ENCODE measurements around the gene VTA1. TPM values are rescaled to one million over a fixed set of nuclear protein-coding genes. Genes with fewer than 3 reads are reported as not detected.
"Not testable (repeated sequence)": the region's sequence is repeated elsewhere in the genome, so short reads cannot be mapped to it uniquely, and the experiment has no call there.

VTA1 gene
- total and polyA plus RNA-seq, 4 donors: 20.1 to 29.9 (median 25.7) TPM

GRCh38 chr6:142130814-142131213, 16.2 kb upstream of the VTA1 start:
- no peak overlapping the region for H3K4me3 ChIP-seq (ENCODE audit: low read length in 2 of 2)
- intact Hi-C loops (cut with DNase I): no loop called here
- ATAC-seq (ENCODE audit: low FRiP score): no peak
- H3K9me3 ChIP-seq (ENCODE audit: control insufficient read depth, low read length): peaks cover 2% of the 10 kb centered on the region
- no peaks in the 10 kb centered on the region for H3K36me3 ChIP-seq (ENCODE audit: control insufficient read depth in 1 of 2, insufficient read depth in 2 of 2, low read length in 1 of 2)
- no peaks in the 10 kb centered on the region for H3K27me3 ChIP-seq (ENCODE audit: control insufficient read depth in 1 of 2, insufficient read depth in 2 of 2, low read length in 1 of 2)
- 87 to 92% methylated on average over 1 of the region's 1 CpG for whole genome bisulfite sequencing, 2 donors
- H3K27ac ChIP-seq (ENCODE audit: low read depth in 1 of 2, low read length in 2 of 2): no peak overlapping the region
- no peak for DNase-seq
- no peaks in the 10 kb centered on the region for H3K4me1 ChIP-seq (ENCODE audit: control insufficient read depth in 1 of 2, insufficient read depth in 2 of 2, low read length in 2 of 2)

GRCh38 chr6:142132625-142133024, 14.4 kb upstream of the VTA1 start, which contains the start of gene GJE1:
Gene GJE1 (plus strand): TSS chr6:142132925. CDS start chr6:142133159, 234 bp downstream.
- H3K27ac ChIP-seq (ENCODE audit: low read depth in 1 of 2, low read length in 2 of 2): no peak within 1 kb of the TSS
- H3K27me3 ChIP-seq (ENCODE audit: control insufficient read depth in 1 of 2, insufficient read depth in 2 of 2, low read length in 1 of 2): no peaks in the 10 kb centered on the region
- DNase-seq (no peak), ATAC-seq (ENCODE audit: low FRiP score) (no peak)
- H3K9me3 ChIP-seq (ENCODE audit: control insufficient read depth, low read length): peaks cover 2% of the 10 kb centered on the region
- no peaks in the 10 kb centered on the region for H3K36me3 ChIP-seq (ENCODE audit: control insufficient read depth in 1 of 2, insufficient read depth in 2 of 2, low read length in 1 of 2)
- WGBS, 2 donors: 53 to 63% methylated on average over 1 of the region's 1 CpG
- no peak within 1 kb of the TSS for H3K4me3 ChIP-seq (ENCODE audit: low read length in 2 of 2)
- intact Hi-C loops (cut with DNase I): no loop called here
- H3K4me1 ChIP-seq (ENCODE audit: control insufficient read depth in 1 of 2, insufficient read depth in 2 of 2, low read length in 2 of 2): no peaks in the 10 kb centered on the region

- Histone ChIP-seq H3K27me3 (ENCODE audit: control insufficient read depth in 1 of 2, insufficient read depth in 2 of 2, low read length in 1 of 2) (no peaks in the 10 kb centered on the region), H3K4me3 (ENCODE audit: low read length in 2 of 2) (no peak overlapping the region), H3K27ac (ENCODE audit: low read depth in 1 of 2, low read length in 2 of 2) (no peak overlapping the region), H3K36me3 (ENCODE audit: control insufficient read depth in 1 of 2, insufficient read depth in 2 of 2, low read length in 1 of 2) (no peaks in the 10 kb centered on the region), H3K4me1 (ENCODE audit: control insufficient read depth in 1 of 2, insufficient read depth in 2 of 2, low read length in 2 of 2) (no peaks in the 10 kb centered on the region), H3K9me3 (ENCODE audit: control insufficient read depth, low read length) (no peaks in the 10 kb centered on the region)
- ATAC-seq (ENCODE audit: low FRiP score): no peak
- no peak for DNase-seq
- WGBS, 2 donors: 47 to 49% methylated on average over 2 of the region's 2 CpGs
- intact Hi-C loops (cut with DNase I): no loop called here
Observed at GRCh38 chr6:142138876-142139275, 8.2 kb upstream of the VTA1 start.

- H3K9me3 ChIP-seq (ENCODE audit: control insufficient read depth, low read length); ATAC-seq (ENCODE audit: low FRiP score); H3K27ac ChIP-seq (ENCODE audit: low read depth in 1 of 2, low read length in 2 of 2); H3K4me3 ChIP-seq (ENCODE audit: low read length in 2 of 2); intact Hi-C loops (cut with DNase I); H3K27me3 ChIP-seq (ENCODE audit: control insufficient read depth in 1 of 2, insufficient read depth in 2 of 2, low read length in 1 of 2); H3K36me3 ChIP-seq (ENCODE audit: control insufficient read depth in 1 of 2, insufficient read depth in 2 of 2, low read length in 1 of 2); H3K4me1 ChIP-seq (ENCODE audit: control insufficient read depth in 1 of 2, insufficient read depth in 2 of 2, low read length in 2 of 2); DNase-seq: not testable (repeated sequence)
- WGBS, 2 donors: 91 to 93% methylated on average over 13 of the region's 13 CpGs
Observed at GRCh38 chr6:142141531-142141930, 5.5 kb upstream of the VTA1 start.

GRCh38 chr6:142152746-142153145, 5.7 kb downstream of the VTA1 start:
- H3K27me3 ChIP-seq (ENCODE audit: control insufficient read depth in 1 of 2, insufficient read depth in 2 of 2, low read length in 1 of 2): no peaks in the 10 kb centered on the region
- no peaks in the 10 kb centered on the region for H3K9me3 ChIP-seq (ENCODE audit: control insufficient read depth, low read length)
- no peak overlapping the region for H3K27ac ChIP-seq (ENCODE audit: low read depth in 1 of 2, low read length in 2 of 2)
- intact Hi-C loops (cut with DNase I): no loop called here
- peaks cover 0 to 6% of the 10 kb centered on the region in 2 donors for H3K4me1 ChIP-seq (ENCODE audit: control insufficient read depth in 1 of 2, insufficient read depth in 2 of 2, low read length in 2 of 2)
- DNase-seq: no peak
- no peak overlapping the region for H3K4me3 ChIP-seq (ENCODE audit: low read length in 2 of 2)
- peaks cover 0 to 2% of the 10 kb centered on the region in 2 donors for H3K36me3 ChIP-seq (ENCODE audit: control insufficient read depth in 1 of 2, insufficient read depth in 2 of 2, low read length in 1 of 2)
- no peak for ATAC-seq (ENCODE audit: low FRiP score)

GRCh38 chr6:142153196-142153595, 6.1 kb downstream of the VTA1 start:
- intact Hi-C loops (cut with DNase I): no loop called here
- DNase-seq (no peak), ATAC-seq (ENCODE audit: low FRiP score) (no peak)
- Histone ChIP-seq H3K27me3 (ENCODE audit: control insufficient read depth in 1 of 2, insufficient read depth in 2 of 2, low read length in 1 of 2) (no peaks in the 10 kb centered on the region), H3K9me3 (ENCODE audit: control insufficient read depth, low read length) (no peaks in the 10 kb centered on the region), H3K4me1 (ENCODE audit: control insufficient read depth in 1 of 2, insufficient read depth in 2 of 2, low read length in 2 of 2) (peaks cover 0 to 5% of the 10 kb centered on the region in 2 donors), H3K27ac (ENCODE audit: low read depth in 1 of 2, low read length in 2 of 2) (no peak overlapping the region), H3K4me3 (ENCODE audit: low read length in 2 of 2) (no peak overlapping the region), H3K36me3 (ENCODE audit: control insufficient read depth in 1 of 2, insufficient read depth in 2 of 2, low read length in 1 of 2) (peaks cover 0 to 2% of the 10 kb centered on the region in 2 donors)
- WGBS, 2 donors: 40 to 41% methylated on average over 2 of the region's 2 CpGs

GRCh38 chr6:142154336-142154735, 7.3 kb downstream of the VTA1 start:
- intact Hi-C loops (cut with DNase I): no loop called here
- ATAC-seq (ENCODE audit: low FRiP score) (no peak), DNase-seq (no peak)
- no peak overlapping the region for H3K27ac ChIP-seq (ENCODE audit: low read depth in 1 of 2, low read length in 2 of 2)
- peaks cover 0 to 2% of the 10 kb centered on the region in 2 donors for H3K36me3 ChIP-seq (ENCODE audit: control insufficient read depth in 1 of 2, insufficient read depth in 2 of 2, low read length in 1 of 2)
- no peak overlapping the region for H3K4me3 ChIP-seq (ENCODE audit: low read length in 2 of 2)
- no peaks in the 10 kb centered on the region for H3K27me3 ChIP-seq (ENCODE audit: control insufficient read depth in 1 of 2, insufficient read depth in 2 of 2, low read length in 1 of 2)
- WGBS, 2 donors: 81 to 89% methylated on average over 1 of the region's 1 CpG
- no peaks in the 10 kb centered on the region for H3K4me1 ChIP-seq (ENCODE audit: control insufficient read depth in 1 of 2, insufficient read depth in 2 of 2, low read length in 2 of 2)
- H3K9me3 ChIP-seq (ENCODE audit: control insufficient read depth, low read length): no peaks in the 10 kb centered on the region

GRCh38 chr6:142155091-142155490, 8.0 kb downstream of the VTA1 start:
- H3K4me1 ChIP-seq (ENCODE audit: control insufficient read depth in 1 of 2, insufficient read depth in 2 of 2, low read length in 2 of 2): no peaks in the 10 kb centered on the region
- DNase-seq (no peak), ATAC-seq (ENCODE audit: low FRiP score) (no peak)
- intact Hi-C loops (cut with DNase I): no loop called here
- no peaks in the 10 kb centered on the region for H3K27me3 ChIP-seq (ENCODE audit: control insufficient read depth in 1 of 2, insufficient read depth in 2 of 2, low read length in 1 of 2)
- 54 to 55% methylated on average over 3 of the region's 3 CpGs for WGBS, 2 donors
- H3K27ac ChIP-seq (ENCODE audit: low read depth in 1 of 2, low read length in 2 of 2): no peak overlapping the region
- H3K9me3 ChIP-seq (ENCODE audit: control insufficient read depth, low read length): no peaks in the 10 kb centered on the region
- no peak overlapping the region for H3K4me3 ChIP-seq (ENCODE audit: low read length in 2 of 2)
- peaks cover 0 to 2% of the 10 kb centered on the region in 2 donors for H3K36me3 ChIP-seq (ENCODE audit: control insufficient read depth in 1 of 2, insufficient read depth in 2 of 2, low read length in 1 of 2)

- Histone ChIP-seq H3K27me3 (ENCODE audit: control insufficient read depth in 1 of 2, insufficient read depth in 2 of 2, low read length in 1 of 2) (no peaks in the 10 kb centered on the region), H3K36me3 (ENCODE audit: control insufficient read depth in 1 of 2, insufficient read depth in 2 of 2, low read length in 1 of 2) (no peaks in the 10 kb centered on the region), H3K4me3 (ENCODE audit: low read length in 2 of 2) (no peak overlapping the region), H3K27ac (ENCODE audit: low read depth in 1 of 2, low read length in 2 of 2) (no peak overlapping the region), H3K4me1 (ENCODE audit: control insufficient read depth in 1 of 2, insufficient read depth in 2 of 2, low read length in 2 of 2) (no peaks in the 10 kb centered on the region), H3K9me3 (ENCODE audit: control insufficient read depth, low read length) (no peaks in the 10 kb centered on the region)
- DNase-seq: no peak
- intact Hi-C loops (cut with DNase I): no loop called here
- peak; percentile 66 for ATAC-seq (ENCODE audit: low FRiP score)
- 29 to 35% methylated on average over 5 of the region's 5 CpGs for WGBS, 2 donors
Observed at GRCh38 chr6:142155895-142156757, 9.1 kb downstream of the VTA1 start.

Data from aorta (tissue), 5 donors.